ENCODE results near the gene COBLL1. TPM values are rescaled to one million over a fixed set of nuclear protein-coding genes. Genes with fewer than 3 reads are reported as not detected.

Gene COBLL1
- total RNA-seq, 1 experiment from 2014 or later = 4.4 TPM

DNA sequence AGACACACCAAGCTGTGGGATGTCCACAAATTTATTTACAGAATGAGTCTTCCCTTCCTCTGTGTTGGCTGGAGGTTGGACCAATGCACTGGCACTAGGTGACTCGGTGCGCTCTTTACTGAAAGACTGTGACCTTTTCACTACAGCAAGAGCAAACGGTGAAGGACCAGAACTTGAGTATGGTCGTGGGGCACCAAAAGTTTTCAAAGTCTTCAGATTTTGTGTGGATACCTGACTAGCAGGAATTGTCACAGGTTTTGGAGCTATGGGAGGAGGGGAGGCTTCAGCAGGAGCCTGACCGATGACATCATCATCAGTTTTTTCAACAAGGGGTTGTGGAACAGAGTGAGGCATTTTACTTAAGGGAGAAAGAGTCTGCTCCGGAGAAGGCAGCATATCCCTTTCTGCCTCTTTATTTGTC is 147.3 kb downstream of the COBLL1 start:
- Histone ChIP-seq H3K4me3 (ENCODE audit: low read depth in 2 of 2, low read length in 2 of 2) (no peak overlapping the region), H3K27ac (ENCODE audit: low read length) (no peak overlapping the region), H3K4me1 (ENCODE audit: control insufficient read depth, insufficient read depth, low read length) (no peaks in the 10 kb centered on the region), H3K9me3 (ENCODE audit: control insufficient read depth, insufficient read depth, low read depth, low read length) (no peaks in the 10 kb centered on the region), H3K36me3 (ENCODE audit: control insufficient read depth, insufficient read depth, low read length) (no peaks in the 10 kb centered on the region), H3K27me3 (ENCODE audit: control insufficient read depth, insufficient read depth, low read length) (no peaks in the 10 kb centered on the region)
- no peak for TF ChIP-seq SIN3A (IDR thresholded peaks at IDR 0.05; ENCODE audit: borderline replicate concordance, insufficient read depth, low read depth, low read length)
- TF ChIP-seq, protein P1, sequence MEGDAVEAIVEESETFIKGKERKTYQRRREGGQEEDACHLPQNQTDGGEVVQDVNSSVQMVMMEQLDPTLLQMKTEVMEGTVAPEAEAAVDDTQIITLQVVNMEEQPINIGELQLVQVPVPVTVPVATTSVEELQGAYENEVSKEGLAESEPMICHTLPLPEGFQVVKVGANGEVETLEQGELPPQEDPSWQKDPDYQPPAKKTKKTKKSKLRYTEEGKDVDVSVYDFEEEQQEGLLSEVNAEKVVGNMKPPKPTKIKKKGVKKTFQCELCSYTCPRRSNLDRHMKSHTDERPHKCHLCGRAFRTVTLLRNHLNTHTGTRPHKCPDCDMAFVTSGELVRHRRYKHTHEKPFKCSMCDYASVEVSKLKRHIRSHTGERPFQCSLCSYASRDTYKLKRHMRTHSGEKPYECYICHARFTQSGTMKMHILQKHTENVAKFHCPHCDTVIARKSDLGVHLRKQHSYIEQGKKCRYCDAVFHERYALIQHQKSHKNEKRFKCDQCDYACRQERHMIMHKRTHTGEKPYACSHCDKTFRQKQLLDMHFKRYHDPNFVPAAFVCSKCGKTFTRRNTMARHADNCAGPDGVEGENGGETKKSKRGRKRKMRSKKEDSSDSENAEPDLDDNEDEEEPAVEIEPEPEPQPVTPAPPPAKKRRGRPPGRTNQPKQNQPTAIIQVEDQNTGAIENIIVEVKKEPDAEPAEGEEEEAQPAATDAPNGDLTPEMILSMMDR (IDR thresholded peaks at IDR 0.05) = no peak
- TF ChIP-seq POLR2AphosphoS5 (IDR thresholded peaks at IDR 0.05; ENCODE audit: low read depth, low read length) = no peak
- TF ChIP-seq REST (IDR thresholded peaks at IDR 0.05; ENCODE audit: insufficient read depth in 1 of 2, low read depth in 2 of 2, low read length in 1 of 2) = no peak
- no peak for TF ChIP-seq TCF7L2 (IDR thresholded peaks at IDR 0.05; ENCODE audit: low read depth, low read length)
- intact Hi-C loops (cut with micrococcal nuclease; ENCODE audit: unreplicated experiment) (no loop called here), in situ Hi-C loops (cut with HindIII; ENCODE audit: low pct_unique_long_range_greater_than_20kb, low sequenced_read_pairs) (no loop called here)
- no peak for DNase-seq (ENCODE audit: low read depth, low spot score)
- CTCF ChIA-PET = no interaction called here
- BruUV-seq (replicated peaks) = no TSS peak
- POLR2A ChIA-PET = no interaction called here
- ATAC-seq = no peak

DNA sequence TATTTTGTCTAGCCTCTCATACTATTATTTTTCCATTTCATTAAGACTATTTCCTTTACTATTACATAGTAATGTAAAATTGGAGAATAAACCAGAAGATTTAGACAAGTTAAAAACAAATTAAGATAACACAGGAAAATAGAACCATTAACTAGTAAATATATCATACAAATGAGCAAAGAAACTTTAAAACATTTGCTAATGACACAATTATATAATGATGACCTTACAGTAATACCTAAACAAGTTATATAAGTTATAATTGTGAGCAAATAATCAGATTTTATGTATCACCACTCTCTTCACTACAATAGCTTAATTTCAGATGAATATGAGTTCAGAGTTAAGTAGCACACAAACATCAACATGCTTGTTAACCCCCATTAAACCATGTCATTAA is 147.8 kb downstream of the COBLL1 start:
- no peaks in the 10 kb centered on the region for H3K27me3 ChIP-seq (ENCODE audit: control insufficient read depth, insufficient read depth, low read length)
- no peak for TF ChIP-seq POLR2AphosphoS5 (IDR thresholded peaks at IDR 0.05; ENCODE audit: low read depth, low read length)
- TF ChIP-seq, protein P1 (IDR thresholded peaks at IDR 0.05) = no peak
- TF ChIP-seq TCF7L2 (IDR thresholded peaks at IDR 0.05; ENCODE audit: low read depth, low read length) = no peak
- no peak for TF ChIP-seq REST (IDR thresholded peaks at IDR 0.05; ENCODE audit: insufficient read depth in 1 of 2, low read depth in 2 of 2, low read length in 1 of 2)
- no peak for TF ChIP-seq SIN3A (IDR thresholded peaks at IDR 0.05; ENCODE audit: borderline replicate concordance, insufficient read depth, low read depth, low read length)
- H3K27ac ChIP-seq (ENCODE audit: low read length) = no peak overlapping the region
- no peaks in the 10 kb centered on the region for H3K9me3 ChIP-seq (ENCODE audit: control insufficient read depth, insufficient read depth, low read depth, low read length)
- ChIA-PET CTCF (no interaction called here), POLR2A (no interaction called here)
- no peak overlapping the region for H3K4me3 ChIP-seq (ENCODE audit: low read depth in 2 of 2, low read length in 2 of 2)
- no peak for DNase-seq (ENCODE audit: low read depth, low spot score)
- ATAC-seq = no peak
- in situ Hi-C loops (cut with HindIII; ENCODE audit: low pct_unique_long_range_greater_than_20kb, low sequenced_read_pairs) = no loop called here
- no TSS peak for BruUV-seq (replicated peaks)
- intact Hi-C loops (cut with micrococcal nuclease; ENCODE audit: unreplicated experiment) = no loop called here
- H3K4me1 ChIP-seq (ENCODE audit: control insufficient read depth, insufficient read depth, low read length) = no peaks in the 10 kb centered on the region
- no peaks in the 10 kb centered on the region for H3K36me3 ChIP-seq (ENCODE audit: control insufficient read depth, insufficient read depth, low read length)

Data from Panc1 (cell line).